Endothelial cell of umbilical vein (primary cell): ENCODE results near the gene HCFC2. TPM values are rescaled to one million over a fixed set of nuclear protein-coding genes. Genes with fewer than 3 reads are reported as not detected.

Experiments used
- BruUV-seq: library from RNA; stranded (reverse); fragments of 400-500 nt; replicated peaks from 2 replicates; lab custom pipeline; 2021; lab: Mats Ljungman, UMichigan
- CTCF ChIA-PET: fragments of 300-600, 350-600 bp; sonication (Branson Sonifier 250); formaldehyde crosslinking; loops from one replicate; lab custom pipeline; 2021; ENCODE audit warnings: antibody characterized with exemption, inconsistent platforms; lab: Charles Lee
- POLR2A ChIA-PET: fragments of 300-600, 350-600 bp; sonication (Branson Sonifier 250); formaldehyde crosslinking; loops from one replicate; lab custom pipeline; 2021; ENCODE audit warnings: antibody characterized with exemption, inconsistent platforms; lab: Charles Lee
- DNase-seq: peaks from one replicate; pipeline ENCODE4 v3.0.0-alpha.2; 2011; ENCODE audit warnings: low read depth, low spot score
- FAIRE-seq: peaks from 2 replicates; lab custom pipeline; 2011; peaks lifted over from hg19 to GRCh38; lab: Jason Lieb, UNC
- H2AFZ ChIP-seq: 2 replicates; pipeline ENCODE4 v1.6.0; 2012; ENCODE audit warnings: low read depth, low read length, control low read depth, inconsistent platforms
- H3K27ac ChIP-seq: 2 replicates; pipeline ENCODE4 v1.5.1; 2011; ENCODE audit warnings: low read depth, mild to moderate bottlenecking, control low read depth, low read length, moderate library complexity; ENCODE audit not compliant: insufficient read depth
- H3K27me3 ChIP-seq, 2 experiments: 2 replicates each; pipeline versions ENCODE4 v1.6.0 to v1.6.1; 2011; ENCODE audit warnings: low read length in 2 of 2, mixed read lengths in 1 of 2; ENCODE audit not compliant: control insufficient read depth in 2 of 2, insufficient read depth in 2 of 2
- H3K36me3 ChIP-seq, 2 experiments: 2 replicates in 1 of 2; 3 replicates in 1 of 2; pipeline ENCODE4 v1.5.1; 2011; ENCODE audit warnings: low read length in 2 of 2, mild to moderate bottlenecking in 1 of 2, moderate library complexity in 1 of 2; ENCODE audit not compliant: control insufficient read depth in 2 of 2, insufficient read depth in 2 of 2; ENCODE audit errors: extremely low read depth in 1 of 2
- H3K4me1 ChIP-seq: 3 replicates; pipeline ENCODE4 v1.5.1; 2011; ENCODE audit warnings: mild to moderate bottlenecking, low read length; ENCODE audit not compliant: control insufficient read depth, insufficient read depth; ENCODE audit errors: extremely low read depth
- H3K4me2 ChIP-seq: 2 replicates; pipeline ENCODE4 v1.6.1; 2011; ENCODE audit warnings: low read length, control low read depth, mixed read lengths; ENCODE audit not compliant: insufficient read depth
- H3K4me3 ChIP-seq, 3 experiments: fragments of 200-600 bp in 1 of 3; sonication (generic), shearing (Covaris generic) in 1 of 3; replicated peaks in 1 of 3; 2 replicates each; pipeline ENCODE4 v1.5.1; 2011 to 2016; ENCODE audit warnings: control low read depth in 3 of 3, low read length in 3 of 3, mild to moderate bottlenecking in 2 of 3, inconsistent platforms in 1 of 3, low read depth in 1 of 3, moderate library complexity in 1 of 3; ENCODE audit not compliant: insufficient read depth in 1 of 3
- H3K79me2 ChIP-seq: 2 replicates; pipeline ENCODE4 v1.6.0; 2012; ENCODE audit warnings: low read length, inconsistent platforms; ENCODE audit not compliant: control insufficient read depth, insufficient read depth
- H3K9ac ChIP-seq: replicated peaks from 2 replicates; pipeline ENCODE3; 2011; ENCODE audit warnings: low read length, control low read depth; ENCODE audit not compliant: insufficient read depth; ENCODE audit errors: extremely low read depth
- H3K9me1 ChIP-seq: replicated peaks from 3 replicates; pipeline ENCODE4 v1.6.0; 2011; ENCODE audit warnings: mild to moderate bottlenecking, low read length; ENCODE audit not compliant: control insufficient read depth, insufficient read depth; ENCODE audit errors: extremely low read depth
- H3K9me3 ChIP-seq: replicated peaks from 2 replicates; pipeline ENCODE4 v1.5.1; 2012; ENCODE audit warnings: low read length, inconsistent platforms; ENCODE audit not compliant: control insufficient read depth, insufficient read depth
- H4K20me1 ChIP-seq: replicated peaks from 2 replicates; pipeline ENCODE3; 2011; ENCODE audit warnings: mild to moderate bottlenecking, low read length; ENCODE audit not compliant: control insufficient read depth, insufficient read depth; ENCODE audit errors: extremely low read depth
- CTCF ChIP-seq, 2 donors: IDR thresholded peaks; 1 replicate in 1 of 2; 2 replicates in 1 of 2; pipeline ENCODE4 v1.5.1; 2011; ENCODE audit warnings: low read length in 2 of 2, mild to moderate bottlenecking in 2 of 2, moderate library complexity in 2 of 2, control low read depth in 1 of 2, inconsistent platforms in 1 of 2, low read depth in 1 of 2; ENCODE audit not compliant: insufficient read depth in 1 of 2; ENCODE audit errors: extremely low read depth in 1 of 2
- POLR2A ChIP-seq: IDR thresholded peaks from 2 replicates; pipeline ENCODE4 v1.6.1; 2012; ENCODE audit warnings: low read depth, mild to moderate bottlenecking, control low read depth, low read length
- dilution Hi-C: fragments of 300-500 bp; cut with MboI; formaldehyde crosslinking; loops from one replicate; pipeline ENCODE4 v1.15.0; 2019; ENCODE audit warnings: low sequenced_read_pairs; ENCODE audit not compliant: extremely low pct_ligation_motif_present
- intact Hi-C: fragments of 100-400 bp; cut with micrococcal nuclease; formaldehyde crosslinking; loops from one replicate; pipeline ENCODE4 v1.10.0; 2022
- polyA plus RNA-seq, 4 experiments: library from polyadenylated mRNA; depleted of rRNA in 3 of 4; stranded (reverse) in 3 of 4; unstranded in 1 of 4; fragments of >200 nt; gene quantifications; 2 replicates each; pipeline versions ENCODE4 v1.2.1 to v1.2.3, GENCODE V29; 2011 to 2012; ENCODE audit warnings: missing spikeins in 1 of 4
- total RNA-seq: library from RNA; stranded (reverse); gene quantifications from 2 replicates; pipeline ENCODE4 v1.2.3, GENCODE V29; 2021

Gene HCFC2
- total and polyA plus RNA-seq, 2 donors (not counting 3 experiments of a cell fraction or from before 2014, with no cell fraction given), result 6.0 to 15.6 TPM

DNA sequence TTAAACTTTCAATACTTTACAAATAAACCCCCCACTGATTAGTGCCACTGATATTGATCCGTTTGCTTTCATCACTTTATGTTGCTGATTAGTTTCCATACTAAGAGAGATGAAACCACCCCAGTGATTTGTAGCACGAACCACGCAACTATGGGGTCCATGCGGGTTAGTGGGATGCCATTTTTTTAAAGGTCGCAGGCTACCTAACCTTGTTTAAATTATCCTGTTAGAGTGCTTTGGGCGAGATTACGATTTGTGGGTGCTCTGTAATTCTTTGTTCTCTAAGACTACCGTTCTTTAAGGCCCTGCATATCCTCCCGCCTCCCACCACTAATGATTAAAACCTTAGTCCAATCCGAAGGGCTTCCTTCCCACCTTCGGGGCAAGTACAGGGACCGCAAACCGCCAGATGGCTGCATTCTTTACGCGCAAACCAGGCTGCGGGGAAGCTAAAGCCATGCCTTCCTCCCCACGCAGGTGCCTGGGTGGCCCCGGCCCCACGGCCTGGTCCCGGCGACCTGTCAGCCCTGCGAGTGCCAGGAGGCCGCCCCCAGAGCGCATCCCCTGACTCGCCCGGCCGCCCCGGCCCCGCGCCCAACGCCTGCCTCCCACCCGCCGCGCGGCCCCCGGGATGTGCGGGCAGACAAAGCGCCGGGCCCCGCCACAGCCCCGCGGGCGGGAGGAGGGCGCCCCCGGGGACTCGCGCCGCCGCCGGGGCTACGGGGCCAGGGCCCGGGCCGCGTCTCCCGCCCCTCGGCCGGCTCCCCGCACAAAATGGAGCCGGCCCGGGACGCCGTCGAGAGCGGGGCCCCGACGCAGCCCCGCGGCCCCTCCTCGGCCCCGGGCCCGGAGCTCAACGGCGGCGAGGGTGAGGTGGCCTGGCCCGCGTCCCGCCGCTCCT is 72.9 kb downstream of the HCFC2 start:
- Histone ChIP-seq H3K4me1 (peaks cover 18% of the 10 kb centered on the region), H3K4me3 (peak overlapping the region; percentile 46 to 96 (median 65)), H3K27me3 (no peaks in the 10 kb centered on the region), H3K27ac (peak overlapping the region; percentile 52), H2AFZ (peak overlapping the region; percentile 65), H4K20me1 (no peaks in the 10 kb centered on the region), H3K9ac (peak overlapping the region; percentile 95), H3K9me1 (no peaks in the 10 kb centered on the region), H3K36me3 (peaks cover 4 to 5% of the 10 kb centered on the region in 2 experiments), H3K4me2 (peak overlapping the region; percentile 99), H3K79me2 (peaks cover 27% of the 10 kb centered on the region), H3K9me3 (no peaks in the 10 kb centered on the region)
- DNase-seq (peak; percentile 57), FAIRE-seq (peak; percentile 82)
- intact Hi-C loops, result loop anchor here (5.0 kb wide), 1 partner anchor 150 kb away; no protein-coding TSS in a partner anchor
- ChIA-PET CTCF (interaction anchor here (1.2 to 3.1 kb wide), 8 partner anchors 9 to 40 kb away, joined by 3 to 12 read pairs (median 4); no protein-coding TSS in a partner anchor), POLR2A (interaction anchor here (1.0 to 1.3 kb wide), 3 partner anchors 73 to 172 kb away, joined by 3 read pairs; partner anchors contain the start of gene TDG)
- no TSS peak for BruUV-seq
- dilution Hi-C loops, result no loop called here
- TF ChIP-seq POLR2A, result peak; percentile 41
- TF ChIP-seq CTCF (IDR thresholded peaks at IDR 0.05; ENCODE audit: extremely low read depth in 1 of 2, insufficient read depth in 1 of 2, low read depth in 1 of 2, low read length in 2 of 2), result no peak
